ENCODE data around the gene USP6NL. TPM values are rescaled to one million over a fixed set of nuclear protein-coding genes. Genes with fewer than 3 reads are reported as not detected.

Gene USP6NL
- total RNA-seq, 1 experiment from 2014 or later, result 24.6 TPM

DNA sequence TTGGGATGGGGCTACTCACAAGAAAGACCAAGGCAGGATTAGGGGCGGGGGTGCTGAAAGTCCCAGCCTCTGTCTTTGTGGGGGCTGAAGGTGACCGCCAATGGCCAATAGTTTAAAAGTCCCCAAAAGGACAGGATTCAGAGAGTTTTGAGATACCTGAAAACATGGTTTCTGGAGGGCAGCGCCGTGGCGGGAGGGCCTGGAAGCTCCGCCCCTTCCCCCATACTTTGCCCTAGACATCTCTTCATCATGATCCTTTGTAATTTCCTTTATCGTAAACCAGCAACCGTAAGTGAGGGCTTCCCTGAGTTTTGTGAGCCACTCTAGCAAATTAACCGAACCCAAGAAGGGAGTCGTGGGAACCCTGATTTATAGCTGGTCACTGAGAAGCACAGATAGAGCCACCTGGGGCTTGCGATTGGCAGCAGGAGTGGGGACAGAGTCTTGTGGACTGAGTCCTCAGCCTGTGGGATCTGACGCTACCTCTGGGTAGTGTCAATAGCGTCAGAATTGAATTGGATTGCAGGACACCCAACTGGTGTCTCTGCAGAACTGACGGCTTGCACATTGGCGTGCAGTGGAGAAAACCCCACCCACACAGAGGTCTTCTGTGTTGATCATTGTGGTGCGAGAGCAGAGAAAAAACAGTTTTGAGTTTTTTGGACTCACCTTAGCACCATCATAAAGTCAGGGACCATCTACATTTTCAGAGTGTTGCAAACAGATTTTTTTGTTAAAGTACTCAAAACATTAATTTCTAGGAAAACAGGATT lies 169.3 kb downstream of the USP6NL start (continued):
- TF ChIP-seq, protein P1, sequence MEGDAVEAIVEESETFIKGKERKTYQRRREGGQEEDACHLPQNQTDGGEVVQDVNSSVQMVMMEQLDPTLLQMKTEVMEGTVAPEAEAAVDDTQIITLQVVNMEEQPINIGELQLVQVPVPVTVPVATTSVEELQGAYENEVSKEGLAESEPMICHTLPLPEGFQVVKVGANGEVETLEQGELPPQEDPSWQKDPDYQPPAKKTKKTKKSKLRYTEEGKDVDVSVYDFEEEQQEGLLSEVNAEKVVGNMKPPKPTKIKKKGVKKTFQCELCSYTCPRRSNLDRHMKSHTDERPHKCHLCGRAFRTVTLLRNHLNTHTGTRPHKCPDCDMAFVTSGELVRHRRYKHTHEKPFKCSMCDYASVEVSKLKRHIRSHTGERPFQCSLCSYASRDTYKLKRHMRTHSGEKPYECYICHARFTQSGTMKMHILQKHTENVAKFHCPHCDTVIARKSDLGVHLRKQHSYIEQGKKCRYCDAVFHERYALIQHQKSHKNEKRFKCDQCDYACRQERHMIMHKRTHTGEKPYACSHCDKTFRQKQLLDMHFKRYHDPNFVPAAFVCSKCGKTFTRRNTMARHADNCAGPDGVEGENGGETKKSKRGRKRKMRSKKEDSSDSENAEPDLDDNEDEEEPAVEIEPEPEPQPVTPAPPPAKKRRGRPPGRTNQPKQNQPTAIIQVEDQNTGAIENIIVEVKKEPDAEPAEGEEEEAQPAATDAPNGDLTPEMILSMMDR (IDR thresholded peaks at IDR 0.05 in 2 of 3, conservative IDR thresholded peaks at IDR 0.05 in 1 of 3; ENCODE audit: borderline replicate concordance in 1 of 3, insufficient read depth in 1 of 3, low read depth in 2 of 3, low read length in 2 of 3), result no peak
- TF ChIP-seq CEBPB (IDR thresholded peaks at IDR 0.05; ENCODE audit: low read depth) (no peak), EZH2 (IDR thresholded peaks at IDR 0.05) (no peak), YY1 (IDR thresholded peaks at IDR 0.05; ENCODE audit: extremely low read depth, insufficient replicate concordance, low read depth, low read length) (no peak), SP1 (IDR thresholded peaks at IDR 0.05; ENCODE audit: low read depth) (no peak), ZNF274 (IDR thresholded peaks at IDR 0.05; ENCODE audit: low read depth, low read length) (no peak), JUND (IDR thresholded peaks at IDR 0.05) (no peak)

DNA sequence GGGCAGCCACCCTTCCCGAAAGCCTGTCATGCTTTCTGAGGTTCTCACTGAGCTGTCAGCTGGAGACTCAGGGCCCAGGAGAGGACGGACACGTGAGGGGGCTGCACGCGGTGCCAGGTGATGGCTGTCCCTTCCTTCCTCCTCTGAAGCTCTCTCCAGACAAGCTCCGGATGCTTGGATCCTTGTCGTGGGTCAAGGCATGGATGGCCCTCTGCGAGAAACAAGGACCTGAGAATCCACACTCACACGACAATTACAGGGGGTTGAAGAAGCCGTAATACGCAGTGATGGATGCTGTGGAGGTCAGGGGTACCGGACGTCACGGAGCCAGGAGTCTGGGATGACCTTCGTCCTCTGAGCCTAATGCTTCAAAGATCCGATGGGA lies 170.3 kb downstream of the USP6NL start:
- Histone ChIP-seq H3K9me3 (ENCODE audit: control insufficient read depth in 1 of 2, insufficient read depth in 1 of 2, low read depth in 1 of 2, low read length in 2 of 2) (no peaks in the 10 kb centered on the region), H3K9me2 (ENCODE audit: insufficient read depth) (no peaks in the 10 kb centered on the region), H3K4me3 (replicated peaks in 1 of 2; ENCODE audit: low read depth in 1 of 2, low read length in 2 of 2) (no peak overlapping the region), H3K79me2 (ENCODE audit: insufficient read depth, low read length) (no peaks in the 10 kb centered on the region), H3K9ac (ENCODE audit: low read length) (no peak overlapping the region), H3K36me3 (ENCODE audit: control insufficient read depth in 1 of 2, insufficient read depth in 2 of 2, low read length in 2 of 2) (no peaks in the 10 kb centered on the region), H3K4me1 (ENCODE audit: control insufficient read depth in 1 of 2, insufficient read depth in 2 of 2, low read length in 2 of 2) (no peaks in the 10 kb centered on the region), H3K27me3 (ENCODE audit: insufficient read depth, low read length) (no peaks in the 10 kb centered on the region; the same call in 1 of the 2 replicates), H3K4me2 (ENCODE audit: low read length) (no peak overlapping the region), H3K27ac (ENCODE audit: low read depth, low read length) (no peak overlapping the region), H4K20me1 (ENCODE audit: insufficient read depth) (no peaks in the 10 kb centered on the region), H2AFZ (ENCODE audit: low read depth, low read length, poor library complexity, severe bottlenecking) (no peak overlapping the region)
- ChIA-PET RAD21 (ENCODE audit: low non-redundant PET in 1 of 2, low total read pairs in 2 of 2, uncharacterized antibody in 2 of 2, unreplicated experiment in 2 of 2) (no interaction called here), CTCF (no interaction called here), POLR2A (no interaction called here)
- no peak for ATAC-seq
- intact Hi-C loops (cut with micrococcal nuclease), result no loop called here
- no peak for DNase-seq (ENCODE audit: low read depth, low spot score)
- TF ChIP-seq, protein P2, sequence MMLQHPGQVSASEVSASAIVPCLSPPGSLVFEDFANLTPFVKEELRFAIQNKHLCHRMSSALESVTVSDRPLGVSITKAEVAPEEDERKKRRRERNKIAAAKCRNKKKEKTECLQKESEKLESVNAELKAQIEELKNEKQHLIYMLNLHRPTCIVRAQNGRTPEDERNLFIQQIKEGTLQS (IDR thresholded peaks at IDR 0.05), result no peak
- TF ChIP-seq SIN3A (IDR thresholded peaks at IDR 0.05; ENCODE audit: low read depth), result no peak
- TF ChIP-seq EGR1 (IDR thresholded peaks at IDR 0.05; ENCODE audit: low read depth), result no peak
- TF ChIP-seq POLR2A (IDR thresholded peaks at IDR 0.05; ENCODE audit: borderline replicate concordance, extremely low read depth, insufficient read depth, insufficient read length), result no peak
- TF ChIP-seq JUND (IDR thresholded peaks at IDR 0.05), result no peak
- TF ChIP-seq EZH2 (IDR thresholded peaks at IDR 0.05), result no peak
- TF ChIP-seq SRF (IDR thresholded peaks at IDR 0.05; ENCODE audit: low read depth), result no peak
- no peak for TF ChIP-seq TCF7L2 (IDR thresholded peaks at IDR 0.05; ENCODE audit: borderline replicate concordance, extremely low read depth, insufficient read depth, insufficient read length)
- TF ChIP-seq, protein P3, sequence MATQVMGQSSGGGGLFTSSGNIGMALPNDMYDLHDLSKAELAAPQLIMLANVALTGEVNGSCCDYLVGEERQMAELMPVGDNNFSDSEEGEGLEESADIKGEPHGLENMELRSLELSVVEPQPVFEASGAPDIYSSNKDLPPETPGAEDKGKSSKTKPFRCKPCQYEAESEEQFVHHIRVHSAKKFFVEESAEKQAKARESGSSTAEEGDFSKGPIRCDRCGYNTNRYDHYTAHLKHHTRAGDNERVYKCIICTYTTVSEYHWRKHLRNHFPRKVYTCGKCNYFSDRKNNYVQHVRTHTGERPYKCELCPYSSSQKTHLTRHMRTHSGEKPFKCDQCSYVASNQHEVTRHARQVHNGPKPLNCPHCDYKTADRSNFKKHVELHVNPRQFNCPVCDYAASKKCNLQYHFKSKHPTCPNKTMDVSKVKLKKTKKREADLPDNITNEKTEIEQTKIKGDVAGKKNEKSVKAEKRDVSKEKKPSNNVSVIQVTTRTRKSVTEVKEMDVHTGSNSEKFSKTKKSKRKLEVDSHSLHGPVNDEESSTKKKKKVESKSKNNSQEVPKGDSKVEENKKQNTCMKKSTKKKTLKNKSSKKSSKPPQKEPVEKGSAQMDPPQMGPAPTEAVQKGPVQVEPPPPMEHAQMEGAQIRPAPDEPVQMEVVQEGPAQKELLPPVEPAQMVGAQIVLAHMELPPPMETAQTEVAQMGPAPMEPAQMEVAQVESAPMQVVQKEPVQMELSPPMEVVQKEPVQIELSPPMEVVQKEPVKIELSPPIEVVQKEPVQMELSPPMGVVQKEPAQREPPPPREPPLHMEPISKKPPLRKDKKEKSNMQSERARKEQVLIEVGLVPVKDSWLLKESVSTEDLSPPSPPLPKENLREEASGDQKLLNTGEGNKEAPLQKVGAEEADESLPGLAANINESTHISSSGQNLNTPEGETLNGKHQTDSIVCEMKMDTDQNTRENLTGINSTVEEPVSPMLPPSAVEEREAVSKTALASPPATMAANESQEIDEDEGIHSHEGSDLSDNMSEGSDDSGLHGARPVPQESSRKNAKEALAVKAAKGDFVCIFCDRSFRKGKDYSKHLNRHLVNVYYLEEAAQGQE (IDR thresholded peaks at IDR 0.05; ENCODE audit: low read depth), result no peak
- no peak for TF ChIP-seq ZNF274 (IDR thresholded peaks at IDR 0.05; ENCODE audit: low read depth, low read length)
- BruUV-seq (replicated peaks), result no TSS peak
